ENCODE measurements around the gene BANK1. TPM values are rescaled to one million over a fixed set of nuclear protein-coding genes. Genes with fewer than 3 reads are reported as not detected.

The BANK1 gene
- total and polyA plus RNA-seq, 10 of the 15 experiments (the other 5 are each of a cell fraction or from before 2014, with no cell fraction given), result 0.13 to 2.1 (median 0.42) TPM

DNA sequence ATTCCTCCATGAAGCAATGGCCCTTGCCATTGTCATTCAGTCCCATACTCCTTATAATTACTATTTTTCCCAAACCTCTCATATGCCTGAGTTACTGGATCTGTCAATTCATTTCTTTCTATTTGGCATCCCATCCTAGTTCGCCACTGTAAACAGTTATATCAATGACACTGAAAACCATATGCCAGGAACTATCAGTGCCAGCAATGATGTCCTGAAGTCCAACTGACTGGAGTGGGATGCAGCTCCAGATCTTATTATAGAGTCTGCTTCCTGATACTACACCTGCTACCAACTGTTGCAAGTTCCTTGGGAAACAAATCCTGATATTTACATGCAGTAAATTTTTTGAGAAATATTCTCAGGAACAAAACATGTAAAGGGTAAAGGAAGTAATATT, 27.0 kb upstream of the BANK1 start:
- intact Hi-C loops (cut with micrococcal nuclease; ENCODE audit: unreplicated experiment), result no loop called here
- RAD21 ChIA-PET (ENCODE audit: unreplicated experiment), result no interaction called here
- no peak overlapping the region for H3K9ac ChIP-seq (ENCODE audit: control insufficient read depth, insufficient read depth, low read length)
- H2AFZ ChIP-seq (ENCODE audit: control insufficient read depth, low read depth, low read length), result no peak overlapping the region
- BruUV-seq (replicated peaks), result no TSS peak
- H3K9me3 ChIP-seq (replicated peaks; ENCODE audit: control insufficient read depth, insufficient read depth, low read length), result no peaks in the 10 kb centered on the region
- no peak overlapping the region for H3K27ac ChIP-seq (ENCODE audit: control insufficient read depth, insufficient read depth)
- no peak overlapping the region for H3K4me2 ChIP-seq (ENCODE audit: control insufficient read depth, insufficient read depth)
- POLR2A ChIA-PET, result no interaction called here
- DNase-seq (ENCODE audit: low read depth, low spot score) (no peak), FAIRE-seq (no peak), ATAC-seq (no peak)
- no peak overlapping the region for H3K4me3 ChIP-seq
- H3K79me2 ChIP-seq (ENCODE audit: control insufficient read depth, insufficient read depth, low read length), result no peaks in the 10 kb centered on the region
- no peaks in the 10 kb centered on the region for H3K4me1 ChIP-seq (ENCODE audit: control insufficient read depth, insufficient read depth, low read length)
- no peak for TF ChIP-seq E4F1 (IDR thresholded peaks at IDR 0.05; ENCODE audit: borderline replicate concordance, partially characterized antibody)
- no peak for TF ChIP-seq NR2C1 (IDR thresholded peaks at IDR 0.05)
- no peak for TF ChIP-seq POLR2A (IDR thresholded peaks at IDR 0.05; ENCODE audit: low read depth, low read length)
- no peak for TF ChIP-seq POLR2AphosphoS5 (IDR thresholded peaks at IDR 0.05; ENCODE audit: low read length)
- no peak for TF ChIP-seq HDGF (IDR thresholded peaks at IDR 0.05)
- SMC1A ChIA-PET (ENCODE audit: uncharacterized antibody, unreplicated experiment), result no interaction called here
- H3K27me3 ChIP-seq (replicated peaks in 1 of 2; ENCODE audit: control insufficient read depth in 2 of 2, insufficient read depth in 2 of 2, low read length in 1 of 2), result no peaks in the 10 kb centered on the region
- in situ Hi-C loops (cut with MboI), result no loop called here
- WGBS (ENCODE audit: insufficient coverage, insufficient replicate concordance, low lambda C conversion rate, missing lambda C conversion rate), result 0% methylated on average over 1 of the region's 1 CpG
- no peaks in the 10 kb centered on the region for H3K36me3 ChIP-seq (ENCODE audit: control insufficient read depth in 2 of 2, insufficient read depth in 2 of 2, low read length in 1 of 2)
- H4K20me1 ChIP-seq (ENCODE audit: control insufficient read depth, insufficient read depth), result no peaks in the 10 kb centered on the region
- CTCF ChIA-PET, result no interaction called here

DNA sequence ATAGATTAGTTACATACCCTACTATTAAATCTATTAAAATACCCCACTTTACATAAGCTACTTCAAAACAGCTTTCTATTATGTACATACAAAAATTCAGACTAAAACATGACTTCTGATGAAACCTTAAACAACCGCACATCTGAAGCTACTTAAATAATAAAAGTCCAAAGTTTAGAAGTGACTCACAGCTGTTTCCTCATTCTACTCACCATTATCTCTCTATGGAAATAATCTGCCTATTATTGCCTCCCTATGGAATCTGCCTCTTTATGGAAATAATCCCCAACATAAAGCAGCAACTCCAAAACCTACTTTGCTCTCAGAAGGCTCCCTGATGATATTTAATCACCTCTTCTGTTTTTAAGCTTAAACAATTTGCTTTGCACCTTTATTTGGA, 15.7 kb upstream of the BANK1 start:
- Histone ChIP-seq H3K4me1 (ENCODE audit: control insufficient read depth, insufficient read depth, low read length) (no peaks in the 10 kb centered on the region), H3K27ac (ENCODE audit: control insufficient read depth, insufficient read depth) (no peak overlapping the region), H3K4me2 (ENCODE audit: control insufficient read depth, insufficient read depth) (no peak overlapping the region), H3K4me3 (no peak overlapping the region), H3K79me2 (ENCODE audit: control insufficient read depth, insufficient read depth, low read length) (no peaks in the 10 kb centered on the region), H3K36me3 (ENCODE audit: control insufficient read depth in 2 of 2, insufficient read depth in 2 of 2, low read length in 1 of 2) (no peaks in the 10 kb centered on the region), H3K27me3 (replicated peaks in 1 of 2; ENCODE audit: control insufficient read depth in 2 of 2, insufficient read depth in 2 of 2, low read length in 1 of 2) (no peaks in the 10 kb centered on the region), H4K20me1 (ENCODE audit: control insufficient read depth, insufficient read depth) (no peaks in the 10 kb centered on the region), H3K9me3 (replicated peaks; ENCODE audit: control insufficient read depth, insufficient read depth, low read length) (0 out of 3 replicates have a peak, but pooled peaks cover 3% of the 10 kb centered on the region), H2AFZ (ENCODE audit: control insufficient read depth, low read depth, low read length) (no peak overlapping the region), H3K9ac (ENCODE audit: control insufficient read depth, insufficient read depth, low read length) (no peak overlapping the region)
- RAD21 ChIA-PET (ENCODE audit: unreplicated experiment), result no interaction called here
- DNase-seq (ENCODE audit: low read depth, low spot score) (no peak), FAIRE-seq (no peak), ATAC-seq (no peak)
- SMC1A ChIA-PET (ENCODE audit: uncharacterized antibody, unreplicated experiment), result interaction anchor here (0.5 kb wide), 1 partner anchor 192 kb away, joined by 3 read pairs; no protein-coding TSS in a partner anchor
- POLR2A ChIA-PET, result no interaction called here
- in situ Hi-C loops (cut with MboI) (no loop called here), intact Hi-C loops (cut with micrococcal nuclease; ENCODE audit: unreplicated experiment) (no loop called here)
- BruUV-seq (replicated peaks), result no TSS peak
- 48% methylated on average over 1 of the region's 1 CpG for WGBS (ENCODE audit: insufficient coverage, insufficient replicate concordance, low lambda C conversion rate, missing lambda C conversion rate)
- CTCF ChIA-PET, result no interaction called here
- TF ChIP-seq USF2 (IDR thresholded peaks at IDR 0.05; ENCODE audit: borderline replicate concordance, low read depth, low read length) (no peak), ASH2L (IDR thresholded peaks at IDR 0.05; ENCODE audit: borderline replicate concordance, low read depth) (no peak), WRNIP1 (IDR thresholded peaks at IDR 0.05; ENCODE audit: borderline replicate concordance, low read depth, low read length) (no peak), JUND (IDR thresholded peaks at IDR 0.05; ENCODE audit: low read depth, low read length) (no peak), ZNF622 (IDR thresholded peaks at IDR 0.05) (no peak), YY1 (IDR thresholded peaks at IDR 0.05; ENCODE audit: low read depth, low read length) (no peak), PAX5 (IDR thresholded peaks at IDR 0.05; ENCODE audit: borderline replicate concordance, low read depth, low read length) (no peak), NFYA (IDR thresholded peaks at IDR 0.05; ENCODE audit: borderline replicate concordance, low read depth, low read length) (no peak), HDAC2 (IDR thresholded peaks at IDR 0.05) (no peak), MEF2B (IDR thresholded peaks at IDR 0.05; ENCODE audit: partially characterized antibody, poor library complexity, severe bottlenecking) (no peak), EZH2 (IDR thresholded peaks at IDR 0.05; ENCODE audit: borderline replicate concordance, control insufficient read depth, low read depth, low read length) (no peak)

All from GM12878 (cell line).